ENCODE data around the gene COL19A1.
"Not testable (repeated sequence)": the region's sequence is repeated elsewhere in the genome, so short reads cannot be mapped to it uniquely, and the experiment has no call there.

Gene COL19A1

GRCh38 chr6:69901361-69901760 is 35.0 kb downstream of the COL19A1 start:
- no peak for DNase-seq

- DNase-seq = no peak
Observed at GRCh38 chr6:69907981-69908498, 41.7 kb downstream of the COL19A1 start.

GRCh38 chr6:69913361-69913760 is 47.0 kb downstream of the COL19A1 start:
- DNase-seq = no peak

- DNase-seq = peak; percentile 46
Observed at GRCh38 chr6:69914015-69914485, 47.7 kb downstream of the COL19A1 start.

GRCh38 chr6:69915346-69915745 is 49.0 kb downstream of the COL19A1 start:
- DNase-seq = no peak

- DNase-seq = no peak
Observed at GRCh38 chr6:69917834-69918233, 51.5 kb downstream of the COL19A1 start.

GRCh38 chr6:69918813-69919475 is 52.6 kb downstream of the COL19A1 start:
- no peak for DNase-seq

GRCh38 chr6:69921066-69921465 is 54.7 kb downstream of the COL19A1 start:
- DNase-seq = not testable (repeated sequence)

DNA sequence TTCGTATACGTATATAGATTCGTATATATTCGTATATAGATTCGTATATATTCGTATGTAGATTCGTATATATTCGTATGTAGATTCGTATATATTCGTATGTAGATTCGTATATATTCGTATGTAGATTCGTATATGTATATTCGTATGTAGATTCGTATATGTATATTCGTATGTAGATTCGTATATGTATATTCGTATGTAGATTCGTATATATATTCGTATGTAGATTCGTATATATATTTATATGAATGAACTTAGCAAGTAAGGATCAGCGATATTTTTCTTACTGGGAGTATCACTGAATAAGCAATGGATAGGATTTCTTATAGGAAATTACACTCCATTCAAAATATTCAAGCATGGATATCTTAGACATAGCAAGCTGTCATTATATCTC is 55.3 kb downstream of the COL19A1 start:
- not testable (repeated sequence) for DNase-seq

- DNase-seq = no peak
Observed at GRCh38 chr6:69926745-69927144, 60.4 kb downstream of the COL19A1 start.

DNA sequence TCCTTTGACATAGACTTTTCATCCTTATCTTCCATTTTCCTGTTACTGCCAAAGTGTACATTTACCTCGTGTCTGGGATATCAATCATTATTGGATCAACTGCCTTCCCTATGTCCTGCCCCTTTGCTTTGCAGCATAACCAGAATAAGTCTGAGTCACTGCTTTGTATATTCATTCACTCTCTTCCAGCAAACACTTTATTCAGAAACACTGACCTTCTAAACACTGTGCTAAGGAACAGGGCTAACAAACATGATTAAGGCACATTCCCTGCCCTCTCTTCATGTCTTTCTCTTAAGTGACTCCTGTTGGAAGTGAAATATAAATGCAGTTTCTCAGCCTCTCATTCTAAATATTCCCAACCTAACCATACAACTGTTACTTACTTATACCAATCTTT is 66.9 kb downstream of the COL19A1 start:
- no peak for DNase-seq

- DNase-seq = no peak
Observed at GRCh38 chr6:69935079-69935478, 68.7 kb downstream of the COL19A1 start.

- peak; percentile 19 for DNase-seq
Observed at GRCh38 chr6:69936674-69937363, 70.5 kb downstream of the COL19A1 start.

DNA sequence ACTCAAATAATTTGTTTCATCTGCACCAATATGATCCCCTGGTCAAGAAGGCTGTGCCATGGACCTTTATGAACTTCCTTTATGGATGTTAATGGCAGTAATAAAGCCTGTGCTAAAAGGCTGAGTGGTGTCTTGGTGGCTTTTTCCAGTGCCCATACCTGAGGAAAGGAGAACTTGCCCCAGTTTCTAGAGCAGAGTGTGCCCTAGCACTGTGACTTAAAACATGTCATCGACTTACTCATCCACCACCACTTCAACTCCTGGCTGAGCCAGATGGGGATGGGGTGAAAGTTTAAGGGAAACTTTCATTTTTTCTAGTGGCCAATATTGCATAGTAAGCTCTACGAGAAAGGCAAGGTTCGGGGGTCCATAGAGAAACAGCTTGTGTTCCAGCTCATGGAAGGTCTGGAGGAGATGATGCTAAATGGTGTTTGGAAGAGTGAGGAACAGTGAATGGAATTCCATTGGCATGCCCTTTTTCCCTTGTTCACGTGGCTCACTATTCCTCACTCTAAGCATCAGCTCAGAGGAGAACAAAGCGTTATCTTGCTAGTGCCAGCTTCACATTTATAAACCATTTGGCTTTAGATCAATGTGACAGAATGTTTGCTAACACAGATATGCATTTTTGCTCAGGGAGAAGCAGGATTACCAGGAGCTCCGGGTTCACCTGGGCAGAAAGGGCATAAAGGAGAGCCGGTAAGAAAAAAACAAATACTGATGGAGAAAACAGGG is 71.2 kb downstream of the COL19A1 start:
- DNase-seq = no peak

- DNase-seq = no peak
Observed at GRCh38 chr6:69942485-69942884, 76.1 kb downstream of the COL19A1 start.

DNA sequence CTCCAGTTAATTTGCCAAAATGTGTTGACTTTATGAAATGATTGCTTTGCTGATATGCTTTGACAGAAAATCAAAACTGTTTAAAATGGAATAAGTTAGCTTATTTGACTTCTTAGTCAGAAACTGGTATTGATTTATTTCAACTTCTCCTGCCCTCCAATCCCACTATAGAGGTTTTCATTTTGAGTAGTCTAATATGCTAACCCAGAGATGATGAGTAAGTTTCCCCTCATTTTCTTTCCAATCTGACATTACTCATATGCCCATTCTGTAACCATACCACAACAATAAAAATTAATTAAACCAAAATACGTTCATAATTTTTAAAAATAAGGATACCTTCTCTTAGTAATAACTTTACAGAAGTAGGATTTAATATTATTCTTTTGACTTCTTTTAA is 78.8 kb downstream of the COL19A1 start:
- DNase-seq = no peak

DNA sequence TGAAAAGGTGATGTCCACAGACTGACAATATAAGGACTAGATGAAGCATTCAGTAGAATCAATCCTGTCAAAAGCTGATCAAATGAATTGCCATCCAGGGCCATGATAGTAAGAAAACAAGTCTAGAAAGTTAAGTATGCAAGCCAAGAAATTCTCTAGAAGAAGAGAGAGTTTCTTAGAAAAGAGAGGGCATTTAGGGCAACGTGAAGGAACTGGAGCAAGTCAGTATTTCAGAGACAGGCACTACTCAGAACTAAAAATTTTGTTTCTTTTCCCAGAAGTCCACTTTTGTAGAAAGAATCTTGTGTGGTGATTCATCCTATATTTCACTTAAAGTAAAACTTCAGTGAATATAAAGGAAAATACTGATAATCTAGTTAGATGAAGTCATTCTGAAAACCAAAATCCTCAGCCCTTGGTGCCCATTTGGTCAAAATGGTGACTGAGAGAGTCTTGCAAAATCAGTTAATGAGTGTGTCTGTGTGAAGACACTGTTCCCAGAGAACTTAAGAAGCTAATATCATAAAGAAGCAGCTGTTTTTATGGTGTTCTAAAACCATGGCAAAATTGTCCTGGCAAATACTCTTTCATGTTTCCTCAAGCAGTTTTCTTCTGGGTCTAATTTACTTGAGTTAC is 82.2 kb downstream of the COL19A1 start:
- DNase-seq = no peak

DNA sequence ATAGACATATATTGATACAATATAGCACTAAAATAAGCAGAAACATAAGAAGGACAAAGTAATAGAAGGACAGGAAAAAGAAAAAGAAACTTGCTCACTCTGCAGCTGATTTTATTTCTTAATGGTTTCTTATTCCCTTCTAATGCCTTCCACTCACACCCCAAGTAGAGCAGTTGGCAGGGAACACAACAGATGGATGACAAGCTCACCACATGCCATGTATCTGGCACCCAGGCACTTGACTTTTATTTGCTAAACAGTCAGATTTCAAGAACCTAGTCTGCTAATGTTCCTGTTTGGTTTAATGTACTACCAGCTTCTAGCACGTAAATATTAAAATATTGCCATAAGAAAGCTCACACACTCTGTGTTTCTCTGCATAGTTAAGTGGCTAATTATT is 87.1 kb downstream of the COL19A1 start:
- peak; percentile 22 for DNase-seq

DNA sequence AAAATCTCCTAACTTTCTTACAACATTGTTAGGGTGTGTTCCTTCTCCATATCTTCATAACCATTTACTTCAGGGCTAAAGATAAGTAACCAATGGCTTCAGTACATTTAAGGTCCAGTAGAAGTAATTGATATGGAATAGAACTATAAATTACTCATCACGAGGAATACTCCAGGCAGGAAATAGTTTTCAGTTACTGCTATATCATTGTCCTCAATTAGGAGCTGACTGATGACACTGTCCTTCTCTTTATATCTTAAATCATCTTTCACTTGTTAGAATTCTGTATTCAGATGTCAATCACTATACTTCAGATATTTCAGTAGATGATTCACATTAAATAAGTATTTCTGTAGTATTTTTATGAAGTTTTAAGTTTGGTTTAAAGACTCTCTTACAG is 88.4 kb downstream of the COL19A1 start:
- DNase-seq = no peak

GRCh38 chr6:69957985-69958559 is 91.7 kb downstream of the COL19A1 start:
- DNase-seq = no peak

- no peak for DNase-seq
Observed at GRCh38 chr6:69958978-69959377, 92.6 kb downstream of the COL19A1 start.

- not testable (repeated sequence) for DNase-seq
Observed at GRCh38 chr6:69965974-69966373, 99.6 kb downstream of the COL19A1 start.

- DNase-seq = no peak
Observed at GRCh38 chr6:69973138-69973537, 106.8 kb downstream of the COL19A1 start.

Data from right hindlimb (tissue), 1 donor.